ENCODE measurements around the gene FIP1L1. TPM values are rescaled to one million over a fixed set of nuclear protein-coding genes. Genes with fewer than 3 reads are reported as not detected.

The FIP1L1 gene
- total and polyA plus RNA-seq, 9 of the 15 experiments (the other 6 are each of a cell fraction or from before 2014, with no cell fraction given), result 34.6 to 137 (median 72.0) TPM

DNA sequence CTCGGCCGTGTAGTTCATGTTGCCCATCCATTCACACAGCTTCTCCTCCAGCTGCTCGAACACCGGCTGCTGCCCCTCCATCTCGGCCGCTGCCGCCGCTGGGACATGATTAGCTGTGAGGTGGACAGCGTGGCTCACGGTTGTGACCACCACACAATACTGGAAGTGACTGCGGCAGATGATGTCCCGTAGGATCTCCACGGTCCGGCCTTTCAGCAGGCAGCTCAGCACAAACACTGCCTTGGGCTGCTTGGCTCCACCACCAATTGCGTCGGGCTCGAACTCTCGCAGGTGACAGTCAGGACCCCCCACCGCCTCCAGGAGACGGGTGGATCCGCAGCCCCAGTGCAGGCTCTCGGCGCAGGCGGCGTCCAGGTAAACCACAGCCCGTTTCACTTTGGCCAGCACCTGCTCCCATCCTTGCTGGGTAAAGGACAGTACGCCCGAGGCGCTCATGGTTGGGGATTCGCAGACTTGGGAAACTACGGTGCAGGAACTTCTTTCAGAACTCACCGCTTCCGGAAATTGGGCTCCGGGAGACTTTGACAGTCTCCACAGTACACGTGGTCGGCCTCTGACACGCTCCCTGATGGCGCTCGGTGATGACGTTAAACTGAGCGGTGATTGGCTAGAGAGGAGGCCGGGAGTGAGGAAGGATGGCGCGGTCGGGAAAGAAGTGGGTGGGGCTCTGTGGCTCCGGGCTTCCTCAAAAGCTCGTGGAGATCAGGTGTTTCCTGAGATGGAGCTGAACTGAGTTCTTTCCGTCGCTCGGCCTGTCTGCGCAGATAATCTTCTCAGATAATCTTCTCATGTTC lies 11.7 kb upstream of the FIP1L1 start, which contains the start of gene SCFD2 (continued):
- TF ChIP-seq C11orf30 (IDR thresholded peaks at IDR 0.05; ENCODE audit: low read depth), result peak; percentile 87
- no peak for TF ChIP-seq POLR3G (IDR thresholded peaks at IDR 0.05; ENCODE audit: extremely low read depth, insufficient read length, insufficient replicate concordance)
- no peak for TF ChIP-seq CBX1 (IDR thresholded peaks at IDR 0.05; ENCODE audit: low read depth)
- TF ChIP-seq KDM5B (IDR thresholded peaks at IDR 0.05; ENCODE audit: insufficient replicate concordance, low read depth, low read length), result peak; percentile 78
- TF ChIP-seq MCM5 (IDR thresholded peaks at IDR 0.05; ENCODE audit: low read depth), result no peak
- TF ChIP-seq COPS2 (conservative IDR thresholded peaks at IDR 0.05), result no peak
- 0 out of 4 replicates have a peak, but pooled peaks of 1 of the 2 experiments have one; percentile 23 for TF ChIP-seq NONO (IDR thresholded peaks at IDR 0.05; ENCODE audit: low read depth in 2 of 2, low read length in 1 of 2)
- no peak for TF ChIP-seq GATAD2B (IDR thresholded peaks at IDR 0.05; ENCODE audit: borderline replicate concordance)
- TF ChIP-seq PCBP2 (IDR thresholded peaks at IDR 0.05; ENCODE audit: low read depth, low read length, poor library complexity, severe bottlenecking), result no peak
- TF ChIP-seq ZNF184 (CRISPR knock-in tag; IDR thresholded peaks at IDR 0.05), result no peak
- TF ChIP-seq ZC3H4 (CRISPR knock-in tag; IDR thresholded peaks at IDR 0.05; ENCODE audit: borderline replicate concordance), result no peak
- TF ChIP-seq ADNP (tag; IDR thresholded peaks at IDR 0.05), result no peak
- TF ChIP-seq ZBTB1 (CRISPR knock-in tag; IDR thresholded peaks at IDR 0.05; ENCODE audit: borderline replicate concordance, low read depth), result no peak
- no peak for TF ChIP-seq CGGBP1 (CRISPR knock-in tag; IDR thresholded peaks at IDR 0.05)
- TF ChIP-seq GTF2B (IDR thresholded peaks at IDR 0.05; ENCODE audit: extremely low read depth, insufficient read length), result peak; percentile 11
- TF ChIP-seq CREB1 (IDR thresholded peaks at IDR 0.05), result peak; percentile 98
- TF ChIP-seq CREB1 (CRISPR knock-in tag; IDR thresholded peaks at IDR 0.05), result peak; percentile 97
- peak; percentile 86 for TF ChIP-seq ELF2 (CRISPR knock-in tag; IDR thresholded peaks at IDR 0.05)
- peak; percentile 13; the same call in 1 of the 2 replicates for TF ChIP-seq RB1 (IDR thresholded peaks at IDR 0.05; ENCODE audit: low read depth)
- no peak for TF ChIP-seq SREBF2 (CRISPR knock-in tag; IDR thresholded peaks at IDR 0.05)
- no peak for TF ChIP-seq EWSR1 (IDR thresholded peaks at IDR 0.05; ENCODE audit: borderline replicate concordance, low read depth, partially characterized antibody)
- TF ChIP-seq PHB2 (IDR thresholded peaks at IDR 0.05; ENCODE audit: low read depth), result no peak
- TF ChIP-seq FUS (optimal IDR thresholded peaks at IDR 0.05; ENCODE audit: low read depth, low read length), result no peak
- TF ChIP-seq, protein P1, sequence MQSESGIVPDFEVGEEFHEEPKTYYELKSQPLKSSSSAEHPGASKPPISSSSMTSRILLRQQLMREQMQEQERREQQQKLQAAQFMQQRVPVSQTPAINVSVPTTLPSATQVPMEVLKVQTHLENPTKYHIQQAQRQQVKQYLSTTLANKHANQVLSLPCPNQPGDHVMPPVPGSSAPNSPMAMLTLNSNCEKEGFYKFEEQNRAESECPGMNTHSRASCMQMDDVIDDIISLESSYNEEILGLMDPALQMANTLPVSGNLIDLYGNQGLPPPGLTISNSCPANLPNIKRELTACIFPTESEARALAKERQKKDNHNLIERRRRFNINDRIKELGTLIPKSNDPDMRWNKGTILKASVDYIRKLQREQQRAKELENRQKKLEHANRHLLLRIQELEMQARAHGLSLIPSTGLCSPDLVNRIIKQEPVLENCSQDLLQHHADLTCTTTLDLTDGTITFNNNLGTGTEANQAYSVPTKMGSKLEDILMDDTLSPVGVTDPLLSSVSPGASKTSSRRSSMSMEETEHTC (IDR thresholded peaks at IDR 0.05), result no peak
- no peak for TF ChIP-seq HINFP (tag; conservative IDR thresholded peaks at IDR 0.05; ENCODE audit: low read depth)

Measured in K562 (cell line).